K562 (cell line): ENCODE measurements around the gene ATP9A. TPM values are rescaled to one million over a fixed set of nuclear protein-coding genes. Genes with fewer than 3 reads are reported as not detected.
A peak's percentile ranks its signal among the peaks of the same experiment; 100 is the strongest.

Source experiments
- ATAC-seq: fragments of 200-7000 bp; cut with Tn5 transposase; 3 replicates; pipeline ENCODE4 v1.9.1; 2020; ENCODE audit warnings: moderate library complexity
- BruUV-seq: library from RNA; stranded (reverse); fragments of 400-500 nt; replicated peaks from 2 replicates; lab custom pipeline; 2021; lab: Mats Ljungman, UMichigan
- CTCF ChIA-PET: fragments of 300-600 bp; formaldehyde crosslinking; extraction: SDS; loops from one replicate; lab custom pipeline; 2021; ENCODE audit warnings: low intra/inter-chr PET ratio; lab: Yijun Ruan, JAX
- POLR2A ChIA-PET: fragments of 300-600, 350-650 bp; sonication (Branson Sonifier 250); formaldehyde crosslinking; extraction: SDS; loops from one replicate; lab custom pipeline; 2021; ENCODE audit warnings: antibody characterized with exemption, inconsistent platforms; lab: Yijun Ruan, JAX
- DNase-seq, 4 experiments: peaks; one replicate each; pipeline versions ENCODE4 v3.0.0 to v3.0.0-alpha.2; 2011 to 2018; ENCODE audit warnings: low spot score in 3 of 4, mixed read lengths in 3 of 4; ENCODE audit errors: extremely low read depth in 1 of 4
- FAIRE-seq: peaks from 2 replicates; lab custom pipeline; 2011; peaks lifted over from hg19 to GRCh38; lab: Jason Lieb, UNC
- H2AFZ ChIP-seq: 2 replicates; pipeline ENCODE4 v1.6.0; 2011; ENCODE audit warnings: low read depth, low read length, control low read depth, inconsistent platforms
- H3K27ac ChIP-seq: fragments of 200-600 bp; 3 replicates; pipeline ENCODE4 v1.8.0; 2011; ENCODE audit warnings: low read depth, mild to moderate bottlenecking, control low read depth, inconsistent platforms, low read length, moderate library complexity, mixed read lengths; ENCODE audit errors: extremely low read depth
- H3K27me3 ChIP-seq, 2 experiments: fragments of 300-600 bp in 1 of 2; 2 replicates in 1 of 2; 3 replicates in 1 of 2; pipeline versions ENCODE4 v1.6.0 to v1.8.0; 2011; ENCODE audit warnings: inconsistent platforms in 2 of 2, low read length in 2 of 2, mild to moderate bottlenecking in 1 of 2, mixed read lengths in 1 of 2, moderate library complexity in 1 of 2; ENCODE audit not compliant: control insufficient read depth in 2 of 2, insufficient read depth in 2 of 2
- H3K36me3 ChIP-seq: fragments of 300-600 bp; 3 replicates; pipeline ENCODE4 v1.8.0; 2011; ENCODE audit warnings: mild to moderate bottlenecking, low read length, inconsistent platforms; ENCODE audit not compliant: control insufficient read depth, insufficient read depth
- H3K4me1 ChIP-seq, 2 experiments: fragments of 200-600 bp in 1 of 2; replicated peaks in 1 of 2; 2 replicates in 1 of 2; 3 replicates in 1 of 2; pipeline versions ENCODE4 v1.5.1 to v1.8.0; 2011; ENCODE audit warnings: inconsistent platforms in 2 of 2, low read length in 2 of 2, mild to moderate bottlenecking in 1 of 2, mixed read lengths in 1 of 2, moderate library complexity in 1 of 2; ENCODE audit not compliant: control insufficient read depth in 2 of 2, insufficient read depth in 2 of 2
- H3K4me2 ChIP-seq: 2 replicates; pipeline ENCODE4 v1.6.1; 2011; ENCODE audit warnings: low read length, control low read depth, inconsistent platforms, mixed read lengths; ENCODE audit not compliant: insufficient read depth
- H3K4me3 ChIP-seq: fragments of 200-600 bp; sonication (generic), shearing (Covaris generic); 2 replicates; pipeline ENCODE4 v1.5.1; 2016; ENCODE audit warnings: control low read depth, inconsistent platforms
- H3K79me2 ChIP-seq: fragments of 200-600 bp; 3 replicates; pipeline ENCODE4 v1.8.0; 2011; ENCODE audit warnings: low read length, inconsistent platforms; ENCODE audit not compliant: control insufficient read depth, insufficient read depth
- H3K9ac ChIP-seq, 2 experiments: 2 replicates each; pipeline versions ENCODE4 v1.6.0 to v1.6.1; 2011; ENCODE audit warnings: low read depth in 2 of 2, low read length in 2 of 2, control low read depth in 1 of 2, inconsistent platforms in 1 of 2, mild to moderate bottlenecking in 1 of 2, mixed read lengths in 1 of 2; ENCODE audit not compliant: insufficient read depth in 1 of 2
- H3K9me1 ChIP-seq: one replicate; pipeline ENCODE4 v1.6.0; 2011; ENCODE audit warnings: inconsistent platforms, mild to moderate bottlenecking, low read length, moderate library complexity; ENCODE audit not compliant: control insufficient read depth, insufficient read depth
- H3K9me3 ChIP-seq: replicated peaks from 2 replicates; pipeline ENCODE4 v1.5.1; 2011; ENCODE audit warnings: low read depth, low read length, inconsistent platforms; ENCODE audit not compliant: control insufficient read depth, insufficient read depth
- H4K20me1 ChIP-seq: replicated peaks from 2 replicates; pipeline ENCODE4 v1.6.1; 2011; ENCODE audit warnings: low read length, inconsistent platforms, mixed read lengths; ENCODE audit not compliant: control insufficient read depth, insufficient read depth
- E2F4 ChIP-seq: sonication (generic); formaldehyde crosslinking; IDR thresholded peaks from 2 replicates; pipeline ENCODE4 v1.8.0; 2022; ENCODE audit warnings: mild to moderate bottlenecking, low read depth, missing genetic modification reagents
- NBN ChIP-seq: fragments of 450-650 bp; IDR thresholded peaks from 2 replicates; pipeline ENCODE4 v1.6.1; 2016; ENCODE audit warnings: low read depth, mild to moderate bottlenecking
- NCOA2 ChIP-seq, 2 experiments: fragments of 450-650 bp; IDR thresholded peaks; 2 replicates each; pipeline ENCODE4 v1.6.1; 2018; ENCODE audit warnings: mild to moderate bottlenecking in 2 of 2, moderate library complexity in 1 of 2; ENCODE audit not compliant: partially characterized antibody in 2 of 2
- NFATC3 ChIP-seq: fragments of 450-650 bp; IDR thresholded peaks from 2 replicates; pipeline ENCODE4 v1.6.1; 2017; ENCODE audit warnings: mild to moderate bottlenecking
- NFIC ChIP-seq: fragments of 450-650 bp; IDR thresholded peaks from 2 replicates; pipeline ENCODE4 v1.6.1; 2017; ENCODE audit warnings: mild to moderate bottlenecking, inconsistent platforms
- POLR2A ChIP-seq: fragments of 450-650 bp; conservative IDR thresholded peaks from 2 replicates; pipeline ENCODE4 v1.6.1; 2016
- RB1 ChIP-seq: fragments of 450-650 bp; IDR thresholded peaks from 2 replicates; pipeline ENCODE4 v1.6.1; 2017; ENCODE audit warnings: low read depth, mild to moderate bottlenecking
- WHSC1 ChIP-seq: IDR thresholded peaks from one replicate; pipeline ENCODE4 v1.6.1; 2012; ENCODE audit warnings: low read length, control low read depth, inconsistent platforms
- XRCC5 ChIP-seq: fragments of 200-400 bp; formaldehyde crosslinking; IDR thresholded peaks from 2 replicates; pipeline ENCODE4 v1.6.1; 2017; ENCODE audit warnings: low read depth, mild to moderate bottlenecking, low read length
- ZNF24 ChIP-seq: fragments of 450-650 bp; IDR thresholded peaks from 2 replicates; pipeline ENCODE4 v1.6.1; 2016
- ZNF699 ChIP-seq: fragments of 250-450 bp; sonication (Bioruptor Pico); IDR thresholded peaks from 2 replicates; pipeline ENCODE4 v1.8.0; 2021; ENCODE audit warnings: mild to moderate bottlenecking, moderate library complexity; ENCODE audit not compliant: insufficient replicate concordance
- WGBS: fragments of 100-300 bp; shearing (Covaris generic); methylation state at CpG from one replicate; pipeline ENCODE4 v1.1.6; 2016; ENCODE audit warnings: low coverage, mixed read lengths; ENCODE audit not compliant: insufficient coverage; ENCODE audit errors: missing lambda C conversion rate; 5-methylcytosine and 5-hydroxymethylcytosine counted together
- in situ Hi-C: fragments of 300-500 bp; cut with MboI; formaldehyde crosslinking; loops from 4 replicates; pipeline ENCODE4 v1.15.0; 2018; ENCODE audit warnings: inconsistent platforms, mixed read lengths
- intact Hi-C: fragments of 100-400 bp; cut with micrococcal nuclease; formaldehyde crosslinking; loops from 2 replicates; pipeline ENCODE4 v1.14.2; 2022
- polyA plus RNA-seq, 8 experiments: library from polyadenylated mRNA; depleted of rRNA in 4 of 8; stranded (reverse) in 5 of 8; unstranded in 3 of 8; fragments of >200 nt; fragmentation: Nextera tagmentation in 2 of 8; fragmentation: Illumina TruSeq in 1 of 8; extraction: Ambion mirVana in 2 of 8; extraction: Trizol in 1 of 8; gene quantifications; 2 replicates each; pipeline versions ENCODE4 v1.2.1 to v1.2.3, GENCODE V29; 2011 to 2014; ENCODE audit warnings: inconsistent platforms in 1 of 8, missing spikeins in 1 of 8
- total RNA-seq, 7 experiments: library from RNA; depleted of rRNA in 6 of 7; stranded (reverse); fragments of >200 nt in 6 of 7; fragmentation: Illumina TruSeq in 2 of 7; extraction: Trizol in 2 of 7; gene quantifications; 2 replicates each; pipeline versions ENCODE4 v1.2.1 to v1.2.3, GENCODE V29; 2011 to 2021; ENCODE audit warnings: low replicate concordance in 1 of 7
- TF ChIP-seq, protein P1 (sequence below): fragments of 250-450 bp; sonication (Bioruptor Pico); IDR thresholded peaks from 2 replicates; pipeline ENCODE4 v1.8.0; 2022; ENCODE audit warnings: moderate library complexity, mild to moderate bottlenecking, inconsistent platforms

ATP9A gene
- total and polyA plus RNA-seq, 9 of the 15 experiments (the other 6 are each of a cell fraction or from before 2014, with no cell fraction given) = 0.18 to 0.62 (median 0.29) TPM

DNA sequence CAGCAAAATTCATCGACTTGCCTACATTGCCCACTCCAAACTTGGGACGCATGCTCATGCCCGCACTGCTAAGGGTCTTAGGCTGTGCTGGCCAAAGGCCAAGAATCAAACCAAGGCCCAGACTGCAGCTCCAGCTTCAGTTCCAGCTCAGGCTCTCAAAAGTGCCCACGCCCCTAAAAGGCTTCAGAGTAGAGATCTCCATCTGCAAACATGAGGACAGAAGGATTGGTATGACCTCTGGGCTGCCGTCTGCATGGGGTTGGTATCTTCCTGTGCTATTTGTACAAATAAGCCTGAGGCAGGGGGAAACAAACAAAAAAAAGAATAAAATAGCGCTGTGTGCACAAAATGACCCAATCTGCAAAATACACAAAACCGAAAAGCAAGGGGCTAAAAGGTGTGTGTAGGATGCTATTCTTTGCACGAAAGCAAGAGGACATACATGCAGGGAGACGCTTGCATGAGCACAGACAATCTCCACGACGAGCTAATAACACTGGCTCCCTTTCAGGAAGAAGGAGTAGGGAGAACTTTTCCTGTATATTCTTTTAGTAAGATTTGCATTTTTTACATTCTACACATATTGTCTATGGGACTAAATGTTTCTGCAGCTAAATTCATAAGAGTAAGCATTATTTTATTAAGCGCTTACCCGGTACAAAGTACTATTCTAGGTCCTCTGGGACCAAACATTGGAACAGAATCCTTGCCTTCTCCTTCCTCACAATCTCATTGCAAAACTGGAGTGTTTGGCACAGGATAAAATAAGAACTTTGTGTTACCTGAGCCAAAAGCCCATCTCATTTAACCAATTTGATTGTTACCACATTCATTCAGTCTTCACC, 33.1 kb downstream of the ATP9A start:
- intact Hi-C loops = no loop called here

DNA sequence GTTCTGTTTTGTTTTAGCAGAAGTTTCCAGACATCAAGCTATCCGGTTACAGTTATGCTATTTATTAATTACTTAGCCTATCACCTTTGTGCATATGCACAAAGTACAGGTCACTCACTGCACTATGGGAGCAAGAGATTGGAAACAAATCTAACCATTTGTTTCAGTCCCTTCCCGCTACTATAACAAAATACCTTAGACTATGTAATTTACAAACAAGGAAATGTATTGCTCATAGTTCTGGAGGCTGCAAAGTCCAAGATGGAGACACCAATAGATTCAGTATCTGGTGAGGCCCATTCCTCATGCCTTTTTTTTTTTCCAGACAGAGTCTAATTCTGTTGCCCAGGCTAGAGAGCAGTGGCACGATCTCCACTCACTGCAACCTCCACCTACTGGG, 35.1 kb downstream of the ATP9A start:
- ChIA-PET CTCF (no interaction called here), POLR2A (no interaction called here)
- Histone ChIP-seq H3K36me3 (no peaks in the 10 kb centered on the region), H4K20me1 (no peaks in the 10 kb centered on the region), H3K4me1 (no peaks in the 10 kb centered on the region), H3K4me3 (no peak overlapping the region), H3K9ac (no peak overlapping the region), H3K9me3 (no peaks in the 10 kb centered on the region), H2AFZ (no peak overlapping the region), H3K4me2 (no peak overlapping the region), H3K79me2 (no peaks in the 10 kb centered on the region), H3K27me3 (peaks cover 2 to 32% of the 10 kb centered on the region in 2 experiments), H3K9me1 (no peaks in the 10 kb centered on the region), H3K27ac (no peak overlapping the region)
- intact Hi-C loops = no loop called here
- ATAC-seq (no peak), DNase-seq (no peak), FAIRE-seq (no peak)
- TF ChIP-seq NCOA2 (IDR thresholded peaks at IDR 0.05; ENCODE audit: partially characterized antibody in 2 of 2) (no peak), ZNF24 (no peak), NFATC3 (no peak), ZNF699 (no peak), XRCC5 (no peak), WHSC1 (no peak), RB1 (no peak), E2F4 (CRISPR knock-in tag) (no peak), POLR2A (no peak)
- TF ChIP-seq, protein P1, sequence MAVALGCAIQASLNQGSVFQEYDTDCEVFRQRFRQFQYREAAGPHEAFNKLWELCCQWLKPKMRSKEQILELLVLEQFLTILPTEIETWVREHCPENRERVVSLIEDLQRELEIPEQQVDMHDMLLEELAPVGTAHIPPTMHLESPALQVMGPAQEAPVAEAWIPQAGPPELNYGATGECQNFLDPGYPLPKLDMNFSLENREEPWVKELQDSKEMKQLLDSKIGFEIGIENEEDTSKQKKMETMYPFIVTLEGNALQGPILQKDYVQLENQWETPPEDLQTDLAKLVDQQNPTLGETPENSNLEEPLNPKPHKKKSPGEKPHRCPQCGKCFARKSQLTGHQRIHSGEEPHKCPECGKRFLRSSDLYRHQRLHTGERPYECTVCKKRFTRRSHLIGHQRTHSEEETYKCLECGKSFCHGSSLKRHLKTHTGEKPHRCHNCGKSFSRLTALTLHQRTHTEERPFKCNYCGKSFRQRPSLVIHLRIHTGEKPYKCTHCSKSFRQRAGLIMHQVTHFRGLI (CRISPR knock-in tag) = no peak
- in situ Hi-C loops = no loop called here
- no TSS peak for BruUV-seq
- WGBS = 0% methylated on average over 3 of the region's 3 CpGs

More for the DNA sequence above, 33.1 kb downstream of the ATP9A start:
- Histone ChIP-seq H3K9me3 (no peaks in the 10 kb centered on the region), H3K27ac (no peak overlapping the region), H4K20me1 (no peaks in the 10 kb centered on the region), H3K9ac (no peak overlapping the region), H3K4me3 (no peak overlapping the region), H3K4me2 (no peak overlapping the region), H3K27me3 (peaks cover 2 to 40% of the 10 kb centered on the region in 2 experiments), H3K4me1 (no peaks in the 10 kb centered on the region), H3K79me2 (no peaks in the 10 kb centered on the region), H3K36me3 (no peaks in the 10 kb centered on the region), H3K9me1 (no peaks in the 10 kb centered on the region), H2AFZ (no peak overlapping the region)
- no peak for ATAC-seq
- ChIA-PET POLR2A (interaction anchor here (0.6 kb wide), 1 partner anchor 1559 kb away, joined by 3 read pairs; no protein-coding TSS in a partner anchor), CTCF (no interaction called here)
- no TSS peak for BruUV-seq
- no peak for FAIRE-seq
- DNase-seq = no peak
- WGBS = under 1% methylated on average over 13 of the region's 13 CpGs
- no peak for TF ChIP-seq NBN
- peak; percentile 12; the same call in 1 of the 2 replicates for TF ChIP-seq NFIC
- in situ Hi-C loops = no loop called here
